ENCODE measurements around the gene MIEF1. TPM values are rescaled to one million over a fixed set of nuclear protein-coding genes. Genes with fewer than 3 reads are reported as not detected.
A peak's percentile ranks its signal among the peaks of the same experiment; 100 is the strongest.

Gene MIEF1
- total RNA-seq, 4 donors from 2014 or later = 19.2 to 23.6 (median 23.4) TPM

- Histone ChIP-seq H3K4me1 (peaks cover 44% of the 10 kb centered on the region), H3K4me3 (no peak overlapping the region), H3K9me3 (no peaks in the 10 kb centered on the region), H3K27me3 (no peaks in the 10 kb centered on the region), H3K27ac (no peak overlapping the region), H3K36me3 (no peaks in the 10 kb centered on the region)
- WGBS = 79% methylated on average over 4 of the region's 6 CpGs
- DNase-seq (ENCODE audit: low spot score in 2 of 2) = no peak
- TF ChIP-seq POLR2AphosphoS5 (IDR thresholded peaks at IDR 0.05) (no peak), POLR2A (IDR thresholded peaks at IDR 0.05) (no peak), CTCF (IDR thresholded peaks at IDR 0.05) (no peak)
Measured at GRCh38 chr22:39469326-39469680, 32.8 kb upstream of the MIEF1 start.

GRCh38 chr22:39469681-39470450, 32.2 kb upstream of the MIEF1 start:
- Histone ChIP-seq H3K4me1 (peaks cover 47% of the 10 kb centered on the region), H3K27me3 (no peaks in the 10 kb centered on the region), H3K36me3 (no peaks in the 10 kb centered on the region), H3K4me3 (no peak overlapping the region), H3K27ac (no peak overlapping the region), H3K9me3 (no peaks in the 10 kb centered on the region)
- DNase-seq (ENCODE audit: low spot score in 2 of 2) = no peak
- TF ChIP-seq POLR2A (IDR thresholded peaks at IDR 0.05) (no peak), POLR2AphosphoS5 (IDR thresholded peaks at IDR 0.05) (no peak), EP300 (IDR thresholded peaks at IDR 0.05) (no peak), CTCF (IDR thresholded peaks at IDR 0.05) (no peak)
- WGBS = 43% methylated on average over 19 of the region's 26 CpGs

GRCh38 chr22:39470451-39471291, 31.4 kb upstream of the MIEF1 start:
- H3K4me3 ChIP-seq = no peak overlapping the region
- H3K27ac ChIP-seq = peak overlapping the region; percentile 70
- DNase-seq (ENCODE audit: low spot score in 2 of 2) = no peak
- no peaks in the 10 kb centered on the region for H3K9me3 ChIP-seq
- WGBS = 61% methylated on average over 10 of the region's 16 CpGs
- H3K36me3 ChIP-seq = no peaks in the 10 kb centered on the region
- H3K27me3 ChIP-seq = no peaks in the 10 kb centered on the region
- no peak for TF ChIP-seq EP300 (IDR thresholded peaks at IDR 0.05)
- no peak for TF ChIP-seq CTCF (IDR thresholded peaks at IDR 0.05)
- no peak for TF ChIP-seq POLR2AphosphoS5 (IDR thresholded peaks at IDR 0.05)
- no peak for TF ChIP-seq POLR2A (IDR thresholded peaks at IDR 0.05)
- peaks cover 47% of the 10 kb centered on the region for H3K4me1 ChIP-seq

- DNase-seq (ENCODE audit: low spot score in 2 of 2) = no peak
- peaks cover 47% of the 10 kb centered on the region for H3K4me1 ChIP-seq
- H3K4me3 ChIP-seq = no peak overlapping the region
- H3K9me3 ChIP-seq = no peaks in the 10 kb centered on the region
- no peaks in the 10 kb centered on the region for H3K27me3 ChIP-seq
- H3K27ac ChIP-seq = peak overlapping the region; percentile 70
- H3K36me3 ChIP-seq = no peaks in the 10 kb centered on the region
- TF ChIP-seq EP300 (IDR thresholded peaks at IDR 0.05) (no peak), CTCF (IDR thresholded peaks at IDR 0.05) (no peak), POLR2A (IDR thresholded peaks at IDR 0.05) (no peak), POLR2AphosphoS5 (IDR thresholded peaks at IDR 0.05) (no peak)
- 40% methylated on average over 13 of the region's 13 CpGs for WGBS
Measured at GRCh38 chr22:39471381-39472141, 30.5 kb upstream of the MIEF1 start.

Data from suprapubic skin (tissue), 4 donors.